ENCODE data around the gene ANGEL1. TPM values are rescaled to one million over a fixed set of nuclear protein-coding genes. Genes with fewer than 3 reads are reported as not detected.

ANGEL1 gene
- total and polyA plus RNA-seq, 4 donors = 5.2 to 15.9 (median 9.6) TPM

DNA sequence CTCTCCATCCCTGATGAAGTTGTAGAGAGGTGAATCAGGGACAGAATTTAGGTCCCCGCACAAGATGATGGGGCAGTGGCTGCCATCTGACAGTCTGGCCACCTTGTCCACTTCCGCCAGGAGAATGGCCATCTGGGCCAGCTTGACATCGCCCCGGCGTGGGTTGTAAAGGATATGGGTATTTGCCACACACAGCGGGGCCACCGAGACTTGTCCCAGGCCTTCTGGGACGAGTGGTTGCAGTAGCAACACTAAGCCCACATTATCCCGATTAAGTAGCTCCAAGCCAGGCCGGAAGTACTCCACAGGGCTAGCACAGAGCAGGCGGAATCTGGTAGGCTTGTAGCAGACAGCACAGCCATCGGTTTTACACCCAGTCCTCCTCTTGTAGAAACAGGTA, 6.2 kb downstream of the ANGEL1 start (continued):
- TF ChIP-seq, protein P1, sequence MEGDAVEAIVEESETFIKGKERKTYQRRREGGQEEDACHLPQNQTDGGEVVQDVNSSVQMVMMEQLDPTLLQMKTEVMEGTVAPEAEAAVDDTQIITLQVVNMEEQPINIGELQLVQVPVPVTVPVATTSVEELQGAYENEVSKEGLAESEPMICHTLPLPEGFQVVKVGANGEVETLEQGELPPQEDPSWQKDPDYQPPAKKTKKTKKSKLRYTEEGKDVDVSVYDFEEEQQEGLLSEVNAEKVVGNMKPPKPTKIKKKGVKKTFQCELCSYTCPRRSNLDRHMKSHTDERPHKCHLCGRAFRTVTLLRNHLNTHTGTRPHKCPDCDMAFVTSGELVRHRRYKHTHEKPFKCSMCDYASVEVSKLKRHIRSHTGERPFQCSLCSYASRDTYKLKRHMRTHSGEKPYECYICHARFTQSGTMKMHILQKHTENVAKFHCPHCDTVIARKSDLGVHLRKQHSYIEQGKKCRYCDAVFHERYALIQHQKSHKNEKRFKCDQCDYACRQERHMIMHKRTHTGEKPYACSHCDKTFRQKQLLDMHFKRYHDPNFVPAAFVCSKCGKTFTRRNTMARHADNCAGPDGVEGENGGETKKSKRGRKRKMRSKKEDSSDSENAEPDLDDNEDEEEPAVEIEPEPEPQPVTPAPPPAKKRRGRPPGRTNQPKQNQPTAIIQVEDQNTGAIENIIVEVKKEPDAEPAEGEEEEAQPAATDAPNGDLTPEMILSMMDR (IDR thresholded peaks at IDR 0.05; ENCODE audit: low read depth, low read length, missing input control) = no peak
- no peak for TF ChIP-seq YY1 (IDR thresholded peaks at IDR 0.05)
- no peak for TF ChIP-seq HNF4A (conservative IDR thresholded peaks at IDR 0.05)
- no peak for TF ChIP-seq FOXA1 (IDR thresholded peaks at IDR 0.05)
- no peak for TF ChIP-seq RAD21 (IDR thresholded peaks at IDR 0.05)
- TF ChIP-seq RXRA (IDR thresholded peaks at IDR 0.05) = no peak
- no peak for TF ChIP-seq HNF4G (IDR thresholded peaks at IDR 0.05)
- no peak for TF ChIP-seq JUND (IDR thresholded peaks at IDR 0.05)
- TF ChIP-seq TAF1 (conservative IDR thresholded peaks at IDR 0.05) = no peak
- TF ChIP-seq GABPA (IDR thresholded peaks at IDR 0.05 in 1 of 2, conservative IDR thresholded peaks at IDR 0.05 in 1 of 2) = no peak
- no peak for TF ChIP-seq NR2F2 (IDR thresholded peaks at IDR 0.05)
- no peak for TF ChIP-seq EGR1 (IDR thresholded peaks at IDR 0.05; ENCODE audit: low read depth in 2 of 2)

GRCh38 chr14:76793956-76794355, 18.7 kb downstream of the ANGEL1 start:
- H3K36me3 ChIP-seq (ENCODE audit: control insufficient read depth in 4 of 4, insufficient read depth in 3 of 4, low read depth in 1 of 4, low read length in 3 of 4) = peaks cover 0 to 46% (median 33%) of the 10 kb centered on the region in 4 donors

More at GRCh38 chr14:76793956-76794355, 18.7 kb downstream of the ANGEL1 start:
- H3K4me1 ChIP-seq (ENCODE audit: control insufficient read depth in 4 of 4, insufficient read depth in 4 of 4, low read length in 3 of 4) = no peaks in the 10 kb centered on the region
- H3K9ac ChIP-seq (ENCODE audit: low read depth in 1 of 2, low read length in 2 of 2) = no peak overlapping the region
- H3K27me3 ChIP-seq (ENCODE audit: control insufficient read depth in 4 of 4, insufficient read depth in 4 of 4, low read length in 3 of 4) = no peaks in the 10 kb centered on the region
- H3K9me3 ChIP-seq (ENCODE audit: control insufficient read depth in 4 of 4, low read length in 3 of 4) = no peaks in the 10 kb centered on the region
- no peak overlapping the region for H3K27ac ChIP-seq (ENCODE audit: low read depth in 1 of 2, low read length in 2 of 2)
- TF ChIP-seq GABPA (IDR thresholded peaks at IDR 0.05 in 1 of 2, conservative IDR thresholded peaks at IDR 0.05 in 1 of 2) (no peak), MAX (IDR thresholded peaks at IDR 0.05) (no peak), HNF4G (IDR thresholded peaks at IDR 0.05) (no peak), NR2F2 (IDR thresholded peaks at IDR 0.05) (no peak), EGR1 (IDR thresholded peaks at IDR 0.05; ENCODE audit: low read depth in 2 of 2) (no peak), SP1 (IDR thresholded peaks at IDR 0.05) (no peak), TAF1 (conservative IDR thresholded peaks at IDR 0.05) (no peak), ATF3 (IDR thresholded peaks at IDR 0.05) (no peak), RAD21 (IDR thresholded peaks at IDR 0.05) (no peak), FOXA2 (IDR thresholded peaks at IDR 0.05) (no peak)
- TF ChIP-seq, protein P1 (IDR thresholded peaks at IDR 0.05; ENCODE audit: low read depth, low read length, missing input control) = no peak
- DNase-seq (ENCODE audit: low spot score) = no peak
- no peak overlapping the region for H3K4me3 ChIP-seq (ENCODE audit: low read depth in 1 of 3, low read length in 3 of 3)
- WGBS = 94% methylated on average over 5 of the region's 5 CpGs

All from liver (tissue), 9 donors.